Loucy (cell line): Measurements from ENCODE around the gene RAB6A.

Experiments used
- EZH2phosphoT487 ChIP-seq: fragments of 200-600 bp; IDR thresholded peaks from 2 replicates; pipeline ENCODE4 v1.6.1; 2018; ENCODE audit warnings: antibody characterized with exemption, mild to moderate bottlenecking, moderate library complexity, borderline replicate concordance
- TF ChIP-seq, protein P1 (sequence below): fragments of 200-600 bp; sonication (generic); conservative IDR thresholded peaks from 2 replicates; pipeline ENCODE4 v1.5.1; 2014; ENCODE audit warnings: mild to moderate bottlenecking, antibody characterized with exemption, low read length

DNA sequence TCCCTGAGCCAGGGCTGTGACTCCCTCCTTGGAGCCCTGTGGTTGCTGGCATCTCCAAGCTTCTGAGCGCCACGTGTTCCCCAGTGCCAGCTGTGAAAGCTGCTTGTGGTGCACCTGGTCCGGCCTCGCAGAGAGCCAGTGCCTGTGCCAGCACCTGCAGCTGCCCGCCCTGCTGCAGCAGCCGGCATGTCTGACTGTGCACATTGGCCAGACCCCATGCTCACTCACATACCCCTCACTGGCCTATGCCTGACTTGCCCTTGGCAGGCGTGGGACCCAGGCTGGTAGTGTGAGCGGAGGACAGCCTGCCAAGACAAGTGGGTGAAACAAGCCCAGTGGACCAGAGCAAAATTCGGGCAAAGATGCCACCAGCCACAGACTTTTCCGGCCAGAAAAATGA is 36.6 kb upstream of the RAB6A start:
- TF ChIP-seq, protein P1, sequence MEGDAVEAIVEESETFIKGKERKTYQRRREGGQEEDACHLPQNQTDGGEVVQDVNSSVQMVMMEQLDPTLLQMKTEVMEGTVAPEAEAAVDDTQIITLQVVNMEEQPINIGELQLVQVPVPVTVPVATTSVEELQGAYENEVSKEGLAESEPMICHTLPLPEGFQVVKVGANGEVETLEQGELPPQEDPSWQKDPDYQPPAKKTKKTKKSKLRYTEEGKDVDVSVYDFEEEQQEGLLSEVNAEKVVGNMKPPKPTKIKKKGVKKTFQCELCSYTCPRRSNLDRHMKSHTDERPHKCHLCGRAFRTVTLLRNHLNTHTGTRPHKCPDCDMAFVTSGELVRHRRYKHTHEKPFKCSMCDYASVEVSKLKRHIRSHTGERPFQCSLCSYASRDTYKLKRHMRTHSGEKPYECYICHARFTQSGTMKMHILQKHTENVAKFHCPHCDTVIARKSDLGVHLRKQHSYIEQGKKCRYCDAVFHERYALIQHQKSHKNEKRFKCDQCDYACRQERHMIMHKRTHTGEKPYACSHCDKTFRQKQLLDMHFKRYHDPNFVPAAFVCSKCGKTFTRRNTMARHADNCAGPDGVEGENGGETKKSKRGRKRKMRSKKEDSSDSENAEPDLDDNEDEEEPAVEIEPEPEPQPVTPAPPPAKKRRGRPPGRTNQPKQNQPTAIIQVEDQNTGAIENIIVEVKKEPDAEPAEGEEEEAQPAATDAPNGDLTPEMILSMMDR: no peak
- TF ChIP-seq EZH2phosphoT487: no peak
